HCT116 (cell line): ENCODE data around the gene PHLDA1.

Experiments used
- SIN3A ChIP-seq: IDR thresholded peaks from 2 replicates; pipeline ENCODE4 v1.6.1; 2012; ENCODE audit warnings: low read depth
- TCF7L2 ChIP-seq: IDR thresholded peaks from 2 replicates; pipeline ENCODE4 v1.7.0; 2011; ENCODE audit warnings: borderline replicate concordance, inconsistent platforms; ENCODE audit not compliant: insufficient read depth, insufficient read length; ENCODE audit errors: extremely low read depth
- TF ChIP-seq, protein P1 (sequence below), 3 experiments: fragments of 200-600 bp in 1 of 3; sonication (generic) in 1 of 3; IDR thresholded peaks in 2 of 3; conservative IDR thresholded peaks in 1 of 3; 2 replicates each; pipeline ENCODE4 v1.5.1; 2012 to 2017; ENCODE audit warnings: low read depth in 2 of 3, low read length in 2 of 3, antibody characterized with exemption in 1 of 3, borderline replicate concordance in 1 of 3, control low read depth in 1 of 3, mild to moderate bottlenecking in 1 of 3, mixed read lengths in 1 of 3, mixed run types in 1 of 3, moderate library complexity in 1 of 3; ENCODE audit not compliant: insufficient read depth in 1 of 3
- TF ChIP-seq, protein P2 (sequence below): IDR thresholded peaks from 2 replicates; pipeline ENCODE4 v1.6.1; 2012; ENCODE audit warnings: low read depth

DNA sequence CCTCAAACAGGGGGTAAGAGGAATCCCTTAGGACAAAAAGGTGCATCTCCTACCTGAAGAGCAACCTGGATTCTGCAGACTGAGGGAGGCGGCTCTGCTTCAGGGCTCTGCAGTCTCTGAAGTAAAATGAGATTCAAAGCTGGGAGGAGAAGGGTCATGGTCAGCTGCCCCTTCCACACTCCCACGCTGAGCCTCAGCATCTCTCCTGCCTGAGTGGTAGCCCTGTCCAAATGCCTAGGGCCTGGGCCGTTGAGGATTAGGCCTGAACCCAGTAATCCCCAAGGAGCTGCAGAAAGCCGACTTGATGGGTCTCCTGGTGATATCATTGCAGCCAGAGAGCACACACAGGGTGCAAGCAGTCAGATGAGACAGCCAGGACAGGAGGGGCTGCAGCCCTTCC, 18.9 kb downstream of the PHLDA1 start:
- TF ChIP-seq, protein P1, sequence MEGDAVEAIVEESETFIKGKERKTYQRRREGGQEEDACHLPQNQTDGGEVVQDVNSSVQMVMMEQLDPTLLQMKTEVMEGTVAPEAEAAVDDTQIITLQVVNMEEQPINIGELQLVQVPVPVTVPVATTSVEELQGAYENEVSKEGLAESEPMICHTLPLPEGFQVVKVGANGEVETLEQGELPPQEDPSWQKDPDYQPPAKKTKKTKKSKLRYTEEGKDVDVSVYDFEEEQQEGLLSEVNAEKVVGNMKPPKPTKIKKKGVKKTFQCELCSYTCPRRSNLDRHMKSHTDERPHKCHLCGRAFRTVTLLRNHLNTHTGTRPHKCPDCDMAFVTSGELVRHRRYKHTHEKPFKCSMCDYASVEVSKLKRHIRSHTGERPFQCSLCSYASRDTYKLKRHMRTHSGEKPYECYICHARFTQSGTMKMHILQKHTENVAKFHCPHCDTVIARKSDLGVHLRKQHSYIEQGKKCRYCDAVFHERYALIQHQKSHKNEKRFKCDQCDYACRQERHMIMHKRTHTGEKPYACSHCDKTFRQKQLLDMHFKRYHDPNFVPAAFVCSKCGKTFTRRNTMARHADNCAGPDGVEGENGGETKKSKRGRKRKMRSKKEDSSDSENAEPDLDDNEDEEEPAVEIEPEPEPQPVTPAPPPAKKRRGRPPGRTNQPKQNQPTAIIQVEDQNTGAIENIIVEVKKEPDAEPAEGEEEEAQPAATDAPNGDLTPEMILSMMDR (IDR thresholded peaks at IDR 0.05 in 2 of 3, conservative IDR thresholded peaks at IDR 0.05 in 1 of 3; ENCODE audit: borderline replicate concordance in 1 of 3, insufficient read depth in 1 of 3, low read depth in 2 of 3, low read length in 2 of 3), result no peak
- no peak for TF ChIP-seq TCF7L2
- TF ChIP-seq, protein P2, sequence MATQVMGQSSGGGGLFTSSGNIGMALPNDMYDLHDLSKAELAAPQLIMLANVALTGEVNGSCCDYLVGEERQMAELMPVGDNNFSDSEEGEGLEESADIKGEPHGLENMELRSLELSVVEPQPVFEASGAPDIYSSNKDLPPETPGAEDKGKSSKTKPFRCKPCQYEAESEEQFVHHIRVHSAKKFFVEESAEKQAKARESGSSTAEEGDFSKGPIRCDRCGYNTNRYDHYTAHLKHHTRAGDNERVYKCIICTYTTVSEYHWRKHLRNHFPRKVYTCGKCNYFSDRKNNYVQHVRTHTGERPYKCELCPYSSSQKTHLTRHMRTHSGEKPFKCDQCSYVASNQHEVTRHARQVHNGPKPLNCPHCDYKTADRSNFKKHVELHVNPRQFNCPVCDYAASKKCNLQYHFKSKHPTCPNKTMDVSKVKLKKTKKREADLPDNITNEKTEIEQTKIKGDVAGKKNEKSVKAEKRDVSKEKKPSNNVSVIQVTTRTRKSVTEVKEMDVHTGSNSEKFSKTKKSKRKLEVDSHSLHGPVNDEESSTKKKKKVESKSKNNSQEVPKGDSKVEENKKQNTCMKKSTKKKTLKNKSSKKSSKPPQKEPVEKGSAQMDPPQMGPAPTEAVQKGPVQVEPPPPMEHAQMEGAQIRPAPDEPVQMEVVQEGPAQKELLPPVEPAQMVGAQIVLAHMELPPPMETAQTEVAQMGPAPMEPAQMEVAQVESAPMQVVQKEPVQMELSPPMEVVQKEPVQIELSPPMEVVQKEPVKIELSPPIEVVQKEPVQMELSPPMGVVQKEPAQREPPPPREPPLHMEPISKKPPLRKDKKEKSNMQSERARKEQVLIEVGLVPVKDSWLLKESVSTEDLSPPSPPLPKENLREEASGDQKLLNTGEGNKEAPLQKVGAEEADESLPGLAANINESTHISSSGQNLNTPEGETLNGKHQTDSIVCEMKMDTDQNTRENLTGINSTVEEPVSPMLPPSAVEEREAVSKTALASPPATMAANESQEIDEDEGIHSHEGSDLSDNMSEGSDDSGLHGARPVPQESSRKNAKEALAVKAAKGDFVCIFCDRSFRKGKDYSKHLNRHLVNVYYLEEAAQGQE, result no peak
- no peak for TF ChIP-seq SIN3A
